ENCODE measurements around the gene CDC42BPA.

The CDC42BPA gene

GRCh38 chr1:226950871-226951270 is 367.4 kb downstream of the CDC42BPA start:
- in situ Hi-C loops (cut with MboI; ENCODE audit: low sequenced_read_pairs): no loop called here

- in situ Hi-C loops (cut with MboI; ENCODE audit: low sequenced_read_pairs): no loop called here
These were observed 368.0 kb downstream of the CDC42BPA start for GRCh38 chr1:226950316-226950715.

GRCh38 chr1:226949401-226949800 is 368.9 kb downstream of the CDC42BPA start:
- in situ Hi-C loops (cut with MboI; ENCODE audit: low sequenced_read_pairs): no loop called here

GRCh38 chr1:226948996-226949395 is 369.3 kb downstream of the CDC42BPA start:
- in situ Hi-C loops (cut with MboI; ENCODE audit: low sequenced_read_pairs): no loop called here

- in situ Hi-C loops (cut with MboI; ENCODE audit: low sequenced_read_pairs): no loop called here
These were observed 369.8 kb downstream of the CDC42BPA start for GRCh38 chr1:226948480-226948879.

- in situ Hi-C loops (cut with MboI; ENCODE audit: low sequenced_read_pairs): no loop called here
These were observed 370.2 kb downstream of the CDC42BPA start for GRCh38 chr1:226948051-226948450.

GRCh38 chr1:226946841-226947240 is 371.5 kb downstream of the CDC42BPA start:
- in situ Hi-C loops (cut with MboI; ENCODE audit: low sequenced_read_pairs): no loop called here

- in situ Hi-C loops (cut with MboI; ENCODE audit: low sequenced_read_pairs): no loop called here
These were observed 372.0 kb downstream of the CDC42BPA start for GRCh38 chr1:226946285-226946684.

- in situ Hi-C loops (cut with MboI; ENCODE audit: low sequenced_read_pairs): no loop called here
These were observed 372.4 kb downstream of the CDC42BPA start for GRCh38 chr1:226945858-226946245.

GRCh38 chr1:226945106-226945857 is 373.0 kb downstream of the CDC42BPA start:
- in situ Hi-C loops (cut with MboI; ENCODE audit: low sequenced_read_pairs): no loop called here

- in situ Hi-C loops (cut with MboI; ENCODE audit: low sequenced_read_pairs): no loop called here
These were observed 374.4 kb downstream of the CDC42BPA start for GRCh38 chr1:226943927-226944326.

- in situ Hi-C loops (cut with MboI; ENCODE audit: low sequenced_read_pairs): no loop called here
These were observed 375.1 kb downstream of the CDC42BPA start for GRCh38 chr1:226943156-226943555.

- in situ Hi-C loops (cut with MboI; ENCODE audit: low sequenced_read_pairs): no loop called here
These were observed 375.9 kb downstream of the CDC42BPA start for GRCh38 chr1:226942392-226942791.

GRCh38 chr1:226940806-226941067 is 377.6 kb downstream of the CDC42BPA start:
- in situ Hi-C loops (cut with MboI; ENCODE audit: low sequenced_read_pairs): no loop called here

- in situ Hi-C loops (cut with MboI; ENCODE audit: low sequenced_read_pairs): no loop called here
These were observed 378.1 kb downstream of the CDC42BPA start, which contains the start of gene COQ8A for GRCh38 chr1:226940029-226940805. Gene COQ8A (plus strand): TSS chr1:226940294. CDS start chr1:226961386, 21,092 bp downstream.
